ENCODE results near the gene LRRC47. TPM values are rescaled to one million over a fixed set of nuclear protein-coding genes. Genes with fewer than 3 reads are reported as not detected.

The LRRC47 gene
- total and polyA plus RNA-seq, 2 of the 13 experiments (the other 11 are each of a cell fraction or from before 2014, with no cell fraction given): 18.3 to 52.5 TPM

DNA sequence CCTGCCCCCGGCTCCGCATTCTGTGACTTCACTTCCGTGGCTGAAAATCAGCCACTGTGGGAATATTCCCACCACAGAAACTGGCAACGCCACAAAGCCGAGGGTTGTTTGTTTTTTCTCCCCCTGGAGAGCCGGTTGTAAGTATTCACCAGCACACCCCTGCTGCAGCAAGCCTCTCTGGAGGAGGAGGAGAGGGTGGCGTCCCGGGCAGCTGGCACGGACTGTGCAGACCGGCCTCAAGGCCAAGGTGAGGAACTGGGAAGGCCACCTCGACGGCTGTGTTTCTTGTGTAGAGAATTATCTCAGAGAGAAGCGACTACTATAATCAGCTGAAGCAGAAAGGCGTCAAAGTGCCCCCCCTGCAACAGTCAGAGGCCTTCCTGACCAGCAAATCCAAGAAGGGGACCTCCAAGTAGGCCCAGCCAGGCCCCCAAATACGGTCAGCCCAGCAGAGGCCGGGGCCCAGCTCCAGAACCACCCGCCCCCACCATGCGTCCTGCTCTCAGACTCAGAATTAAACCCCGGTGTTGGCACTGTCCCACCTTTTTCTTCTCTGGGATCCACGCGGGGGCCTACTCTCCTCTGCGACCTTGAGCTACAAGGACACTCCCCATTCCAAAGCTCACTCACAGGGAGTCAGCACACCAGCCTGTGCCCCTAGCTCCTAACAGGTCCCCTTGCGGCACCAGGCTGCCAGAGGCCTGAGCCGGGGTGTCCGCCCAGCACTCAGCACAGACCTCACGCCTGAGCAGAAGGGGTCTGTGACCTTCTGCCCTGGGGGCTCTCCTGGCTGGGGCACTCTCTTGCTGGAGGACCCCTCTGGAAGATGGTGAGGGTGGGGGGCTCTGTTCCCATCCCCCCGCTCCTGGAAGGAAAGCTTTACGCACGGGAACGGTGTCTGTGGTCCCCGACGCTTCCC, 24.9 kb downstream of the LRRC47 start:
- Histone ChIP-seq H3K9me3 (ENCODE audit: low read length) (no peaks in the 10 kb centered on the region), H3K4me3 (replicated peaks in 1 of 3; ENCODE audit: insufficient read depth in 1 of 3, low read depth in 2 of 3, low read length in 3 of 3) (peak overlapping the region; percentile 57 to 81 (median 77)), H2AFZ (ENCODE audit: low read length) (no peak overlapping the region), H3K4me1 (ENCODE audit: insufficient read depth, low read length) (peaks cover 62% of the 10 kb centered on the region), H3K9ac (ENCODE audit: insufficient read depth, low read depth, low read length) (peak overlapping the region; percentile 79), H3K4me2 (ENCODE audit: low read depth, low read length) (peak overlapping the region; percentile 92), H3K27me3 (ENCODE audit: control insufficient read depth in 1 of 2, insufficient read depth in 2 of 2, low read length in 2 of 2) (no peaks in the 10 kb centered on the region; a peak in 2 of 5 replicates), H3K27ac (ENCODE audit: extremely low read length, insufficient read depth, low read length) (peak overlapping the region; percentile 86), H3K36me3 (replicated peaks in 1 of 2; ENCODE audit: control insufficient read depth in 1 of 2, insufficient read depth in 2 of 2, low read length in 2 of 2) (no peaks in the 10 kb centered on the region), H4K20me1 (ENCODE audit: insufficient read depth, low read length) (no peaks in the 10 kb centered on the region), H3K79me2 (ENCODE audit: insufficient read depth, low read length) (peaks cover 18% of the 10 kb centered on the region)
- BruUV-seq (replicated peaks): TSS peak; percentile 62
- peak; percentile 62 for ATAC-seq
- FAIRE-seq: peak; percentile 40
- WGBS (ENCODE audit: low lambda C conversion rate): 35% methylated on average over 15 of the region's 32 CpGs
- CTCF ChIA-PET (ENCODE audit: low intra/inter-chr PET ratio, low total read pairs): no interaction called here
- DNase-seq (ENCODE audit: low spot score): peak; percentile 85
- in situ Hi-C loops (cut with HindIII; ENCODE audit: extremely low pct_ligation_motif_present, low pct_unique_long_range_greater_than_20kb) (no loop called here), intact Hi-C loops (cut with micrococcal nuclease; ENCODE audit: unreplicated experiment) (loop anchor here (10.0 kb wide), 1 partner anchor 133 kb away; the partner anchor contains the start of gene C1orf174)
- POLR2A ChIA-PET: interaction anchor here (0.6 to 2.0 kb wide), 19 partner anchors 10 to 432 kb away, joined by 3 to 15 read pairs (median 3); partner anchors contain the start of genes C1orf174, CCDC27 and LRRC47
- TF ChIP-seq PHF5A (CRISPR knock-in tag; IDR thresholded peaks at IDR 0.05; ENCODE audit: low read depth, unreplicated experiment) (no peak), ZMYM2 (CRISPR knock-in tag; IDR thresholded peaks at IDR 0.05) (no peak), PRDM10 (CRISPR knock-in tag; IDR thresholded peaks at IDR 0.05; ENCODE audit: low read depth) (no peak), ZNF296 (CRISPR knock-in tag; conservative IDR thresholded peaks at IDR 0.05) (0 out of 2 replicates have a peak, but pooled peaks have one; percentile 26), ZNF589 (CRISPR knock-in tag; conservative IDR thresholded peaks at IDR 0.05) (0 out of 2 replicates have a peak, but pooled peaks have one; percentile 15), NPAS2 (CRISPR knock-in tag; IDR thresholded peaks at IDR 0.05; ENCODE audit: borderline replicate concordance) (no peak), ZBTB21 (CRISPR knock-in tag; IDR thresholded peaks at IDR 0.05) (no peak), ZNF274 (CRISPR knock-in tag; IDR thresholded peaks at IDR 0.05) (no peak), ELF1 (CRISPR knock-in tag; IDR thresholded peaks at IDR 0.05) (peak; percentile 15; the same call in 1 of the 2 replicates), HDAC1 (CRISPR knock-in tag; IDR thresholded peaks at IDR 0.05) (no peak; the same call in 1 of the 2 replicates), RAD51 (IDR thresholded peaks at IDR 0.05; ENCODE audit: borderline replicate concordance) (no peak), KDM5A (IDR thresholded peaks at IDR 0.05; ENCODE audit: borderline replicate concordance, low read length) (no peak), NCOA5 (CRISPR knock-in tag; IDR thresholded peaks at IDR 0.05) (no peak), RBM39 (IDR thresholded peaks at IDR 0.05; ENCODE audit: low read depth, low read length, poor library complexity, severe bottlenecking) (no peak), KAT7 (CRISPR knock-in tag; IDR thresholded peaks at IDR 0.05; ENCODE audit: borderline replicate concordance) (no peak), KLF15 (CRISPR knock-in tag; IDR thresholded peaks at IDR 0.05; ENCODE audit: borderline replicate concordance) (no peak), SKI (IDR thresholded peaks at IDR 0.05; ENCODE audit: partially characterized antibody) (peak; percentile 23), ZNF747 (CRISPR knock-in tag; IDR thresholded peaks at IDR 0.05; ENCODE audit: borderline replicate concordance) (peak; percentile 12)
- TF ChIP-seq, protein P1, sequence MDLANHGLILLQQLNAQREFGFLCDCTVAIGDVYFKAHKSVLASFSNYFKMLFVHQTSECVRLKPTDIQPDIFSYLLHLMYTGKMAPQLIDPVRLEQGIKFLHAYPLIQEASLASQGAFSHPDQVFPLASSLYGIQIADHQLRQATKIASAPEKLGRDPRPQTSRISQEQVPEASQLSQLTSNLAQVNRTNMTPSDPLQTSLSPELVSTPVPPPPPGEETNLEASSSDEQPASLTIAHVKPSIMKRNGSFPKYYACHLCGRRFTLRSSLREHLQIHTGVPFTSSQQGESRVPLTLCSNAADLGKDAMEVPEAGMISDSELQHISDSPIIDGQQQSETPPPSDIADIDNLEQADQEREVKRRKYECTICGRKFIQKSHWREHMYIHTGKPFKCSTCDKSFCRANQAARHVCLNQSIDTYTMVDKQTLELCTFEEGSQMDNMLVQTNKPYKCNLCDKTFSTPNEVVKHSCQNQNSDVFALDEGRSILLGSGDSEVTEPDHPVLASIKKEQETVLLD (CRISPR knock-in tag; IDR thresholded peaks at IDR 0.05; ENCODE audit: low read depth): no peak
